ENCODE data around the gene AKR1D1. TPM values are rescaled to one million over a fixed set of nuclear protein-coding genes. Genes with fewer than 3 reads are reported as not detected.

Gene AKR1D1
- total RNA-seq, 1 donor from 2014 or later: not detected

GRCh38 chr7:138079137-138079536 is 2.9 kb downstream of the AKR1D1 start:
- DNase-seq: no peak
- TF ChIP-seq CTCF (IDR thresholded peaks at IDR 0.05; ENCODE audit: borderline replicate concordance): no peak
- no peaks in the 10 kb centered on the region for H3K4me1 ChIP-seq
- H3K36me3 ChIP-seq: no peaks in the 10 kb centered on the region
- no peak overlapping the region for H3K4me3 ChIP-seq
- H3K27ac ChIP-seq (replicated peaks): no peak overlapping the region
- intact Hi-C loops (cut with micrococcal nuclease): no loop called here
- peaks cover 1% of the 10 kb centered on the region for H3K9me3 ChIP-seq (replicated peaks)
- H3K27me3 ChIP-seq (ENCODE audit: low read depth): peaks cover 9% of the 10 kb centered on the region

DNA sequence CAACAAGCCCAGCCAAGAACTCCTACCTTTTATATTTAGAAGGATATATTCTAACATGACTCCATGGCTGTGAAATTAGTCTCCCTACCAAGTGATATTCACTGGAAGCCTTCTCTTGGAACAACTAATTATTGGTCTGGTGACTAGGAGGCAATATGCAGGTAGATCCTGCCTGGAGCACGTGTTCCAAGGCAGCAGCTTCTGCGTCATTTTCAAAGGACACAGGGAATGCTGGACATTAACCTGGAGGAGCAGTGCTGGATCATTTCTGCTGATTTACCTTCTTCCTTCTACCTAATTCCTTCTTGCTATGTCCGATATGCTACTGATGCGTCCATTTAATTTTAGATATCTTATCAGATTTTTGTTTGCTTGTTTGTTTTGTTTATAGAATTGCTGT is 5.6 kb downstream of the AKR1D1 start:
- H3K4me1 ChIP-seq: no peaks in the 10 kb centered on the region
- intact Hi-C loops (cut with micrococcal nuclease): no loop called here
- no peak overlapping the region for H3K4me3 ChIP-seq
- DNase-seq: no peak
- H3K9me3 ChIP-seq (replicated peaks): no peaks in the 10 kb centered on the region
- no peak overlapping the region for H3K27ac ChIP-seq (replicated peaks)
- TF ChIP-seq CTCF (IDR thresholded peaks at IDR 0.05; ENCODE audit: borderline replicate concordance): no peak
- peaks cover 22% of the 10 kb centered on the region for H3K27me3 ChIP-seq (ENCODE audit: low read depth)
- no peaks in the 10 kb centered on the region for H3K36me3 ChIP-seq

DNA sequence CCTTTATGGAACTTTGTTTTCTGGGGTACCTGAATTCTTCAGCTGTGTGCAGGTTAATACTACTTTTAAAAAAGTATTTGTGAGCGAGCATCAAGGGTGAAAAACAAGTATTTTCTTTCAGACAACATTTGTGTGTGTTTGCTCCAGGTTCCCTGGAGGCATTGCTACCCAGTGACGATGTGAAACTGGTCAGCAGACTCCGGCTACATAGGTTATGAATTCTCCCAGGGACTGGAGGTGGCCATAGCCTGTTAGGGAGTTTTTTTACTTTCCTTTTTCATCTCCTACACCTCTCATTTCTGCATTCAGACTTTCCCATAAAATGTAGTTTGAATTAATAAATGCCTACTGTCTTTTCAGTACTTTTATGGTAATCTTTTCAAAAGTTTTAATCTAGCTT is 7.6 kb downstream of the AKR1D1 start:
- no peak for TF ChIP-seq CTCF (IDR thresholded peaks at IDR 0.05; ENCODE audit: borderline replicate concordance)
- intact Hi-C loops (cut with micrococcal nuclease): no loop called here

GRCh38 chr7:138086563-138087270 is 10.5 kb downstream of the AKR1D1 start:
- intact Hi-C loops (cut with micrococcal nuclease): no loop called here
- no peak for TF ChIP-seq CTCF (IDR thresholded peaks at IDR 0.05; ENCODE audit: borderline replicate concordance)
- no peak overlapping the region for H3K4me3 ChIP-seq

More for the DNA sequence above, 7.6 kb downstream of the AKR1D1 start:
- no peaks in the 10 kb centered on the region for H3K36me3 ChIP-seq
- H3K27me3 ChIP-seq (ENCODE audit: low read depth): peaks cover 22% of the 10 kb centered on the region
- no peaks in the 10 kb centered on the region for H3K9me3 ChIP-seq (replicated peaks)
- H3K4me1 ChIP-seq: no peaks in the 10 kb centered on the region
- no peak overlapping the region for H3K4me3 ChIP-seq
- H3K27ac ChIP-seq (replicated peaks): no peak overlapping the region
- DNase-seq: no peak

GRCh38 chr7:138089080-138089901 is 13.0 kb downstream of the AKR1D1 start:
- no peak for TF ChIP-seq CTCF (IDR thresholded peaks at IDR 0.05; ENCODE audit: borderline replicate concordance)
- Histone ChIP-seq H3K36me3 (no peaks in the 10 kb centered on the region), H3K4me3 (no peak overlapping the region), H3K27me3 (ENCODE audit: low read depth) (peaks cover 13% of the 10 kb centered on the region), H3K4me1 (no peaks in the 10 kb centered on the region), H3K9me3 (replicated peaks) (no peaks in the 10 kb centered on the region), H3K27ac (replicated peaks) (no peak overlapping the region)
- DNase-seq: no peak
- intact Hi-C loops (cut with micrococcal nuclease): no loop called here

More at GRCh38 chr7:138086563-138087270, 10.5 kb downstream of the AKR1D1 start:
- H3K27me3 ChIP-seq (ENCODE audit: low read depth): peaks cover 21% of the 10 kb centered on the region
- no peaks in the 10 kb centered on the region for H3K9me3 ChIP-seq (replicated peaks)
- no peak for DNase-seq
- H3K36me3 ChIP-seq: no peaks in the 10 kb centered on the region
- H3K27ac ChIP-seq (replicated peaks): no peak overlapping the region
- no peaks in the 10 kb centered on the region for H3K4me1 ChIP-seq

Data from left ventricle myocardium inferior (tissue), 1 donor.